GM21390 (cell line): ENCODE results near the gene CDK2.

ENCODE experiments used
- ATAC-seq: cut with Tn5 transposase; IDR thresholded peaks from one replicate; pipeline ENCODE4 v1.9.1; 2021; ENCODE audit not compliant: unreplicated experiment

Gene CDK2

DNA sequence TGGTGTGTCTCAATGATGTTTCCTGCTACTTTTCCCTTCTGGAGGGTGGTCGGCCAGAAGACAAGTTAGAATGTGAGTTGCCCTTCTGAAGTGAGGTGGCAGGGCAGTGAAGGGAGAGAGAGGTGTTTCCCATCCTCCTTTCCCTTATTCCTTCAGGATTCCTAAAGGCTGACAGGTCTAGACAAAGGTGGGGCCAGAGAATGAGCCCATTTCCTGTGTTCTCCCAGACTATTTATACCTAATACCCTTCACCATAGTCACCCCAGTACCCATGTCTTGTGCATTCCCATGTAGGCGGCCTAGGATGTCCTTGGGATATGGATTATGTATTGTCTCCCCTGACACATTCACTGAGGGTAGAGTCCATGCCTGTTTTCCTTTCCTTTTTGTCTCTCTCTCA lies 28.6 kb upstream of the CDK2 start:
- ATAC-seq, result no peak

- no peak for ATAC-seq
Observed at GRCh38 chr12:55938826-55939501, 27.7 kb upstream of the CDK2 start.

DNA sequence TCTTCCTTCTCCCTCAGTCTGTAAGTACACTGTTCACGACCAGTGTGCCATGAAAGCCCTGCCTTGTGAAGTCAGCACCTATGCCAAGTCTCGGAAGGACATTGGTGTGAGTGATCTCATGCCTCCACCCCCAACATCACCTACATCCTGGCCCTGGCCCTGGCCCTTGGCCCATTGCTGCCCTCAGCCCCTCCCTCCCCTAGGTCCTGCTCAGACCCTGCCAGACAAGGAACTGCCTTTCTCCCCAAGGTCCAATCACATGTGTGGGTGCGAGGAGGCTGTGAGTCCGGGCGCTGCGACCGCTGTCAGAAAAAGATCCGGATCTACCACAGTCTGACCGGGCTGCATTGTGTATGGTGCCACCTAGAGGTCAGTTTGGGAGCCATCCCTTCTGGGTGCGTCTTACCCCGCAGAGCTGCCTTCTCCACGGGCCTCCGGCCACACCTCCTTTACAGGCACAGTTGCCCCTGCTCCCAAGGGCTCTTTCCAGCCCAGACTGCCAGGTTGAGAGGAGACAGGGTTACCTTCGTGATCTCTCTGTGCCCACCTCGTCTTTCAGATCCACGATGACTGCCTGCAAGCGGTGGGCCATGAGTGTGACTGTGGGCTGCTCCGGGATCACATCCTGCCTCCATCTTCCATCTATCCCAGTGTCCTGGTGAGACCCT lies 26.4 kb upstream of the CDK2 start:
- ATAC-seq, result peak; percentile 95

DNA sequence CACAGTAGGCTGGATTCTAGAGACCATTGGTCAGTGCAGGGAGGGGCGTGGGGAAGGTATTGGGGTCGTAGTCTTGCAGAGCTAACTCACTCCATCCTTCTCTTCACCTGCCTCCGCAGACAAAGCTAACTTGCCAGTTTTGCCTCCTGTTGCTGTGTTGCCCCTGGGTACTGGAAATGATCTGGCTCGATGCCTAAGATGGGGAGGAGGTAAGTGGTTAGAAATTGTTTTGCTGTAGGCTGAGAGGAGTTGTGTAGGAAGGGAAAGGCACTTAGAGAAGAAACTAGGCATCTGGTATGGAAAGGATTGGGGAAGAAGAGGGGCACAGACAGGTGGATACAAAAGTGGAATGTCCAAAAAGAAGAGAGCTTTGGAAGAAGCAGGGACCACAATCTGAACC lies 24.6 kb upstream of the CDK2 start:
- no peak for ATAC-seq

DNA sequence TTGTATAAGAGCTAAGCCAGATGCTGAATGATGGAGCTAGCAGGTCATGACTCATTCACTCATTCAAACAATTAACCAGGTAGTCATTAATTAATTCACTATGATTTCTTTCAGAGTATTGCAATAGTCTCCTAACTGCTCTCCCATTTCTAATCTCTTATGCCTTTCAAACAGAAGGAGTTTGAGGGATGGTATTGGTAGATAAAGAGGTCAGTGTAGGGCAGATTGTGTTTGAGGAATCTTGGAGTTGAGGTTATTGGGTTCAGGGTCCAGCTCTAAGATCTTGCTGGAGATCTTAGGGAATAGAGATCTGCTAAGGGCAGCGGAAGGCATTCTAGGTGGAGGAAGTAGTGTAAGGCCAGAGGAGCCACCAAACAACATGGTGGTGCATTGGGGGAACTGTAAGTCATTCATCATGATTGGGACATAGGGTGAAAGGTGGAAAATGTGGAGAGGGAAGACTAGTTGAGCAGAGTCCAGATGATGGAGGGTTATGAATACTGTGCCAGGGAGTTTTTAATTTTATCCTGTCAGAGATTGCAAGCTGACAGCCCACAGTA lies 24.0 kb upstream of the CDK2 start:
- no peak for ATAC-seq

GRCh38 chr12:55946553-55946952 lies 20.1 kb upstream of the CDK2 start:
- no peak for ATAC-seq

DNA sequence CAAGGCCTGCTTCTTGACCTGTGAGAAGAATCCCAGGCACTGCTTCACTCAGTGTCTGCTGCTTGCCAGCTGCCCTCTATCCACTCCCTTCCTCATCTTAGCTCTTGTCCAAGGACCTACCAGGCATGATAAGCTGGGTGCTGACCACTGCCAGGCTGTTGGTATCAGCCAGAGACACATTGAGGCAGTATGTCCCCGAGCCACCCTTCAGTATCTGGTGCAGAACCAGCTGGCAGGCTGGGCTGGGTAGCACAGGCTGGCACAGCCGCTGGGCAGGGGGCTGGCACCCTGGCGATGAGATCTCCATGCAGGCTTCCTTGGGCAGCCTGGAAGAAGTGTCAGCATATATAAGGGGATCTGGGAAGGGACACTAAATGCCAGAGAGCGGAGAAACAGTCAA lies 11.3 kb upstream of the CDK2 start:
- no peak for ATAC-seq

DNA sequence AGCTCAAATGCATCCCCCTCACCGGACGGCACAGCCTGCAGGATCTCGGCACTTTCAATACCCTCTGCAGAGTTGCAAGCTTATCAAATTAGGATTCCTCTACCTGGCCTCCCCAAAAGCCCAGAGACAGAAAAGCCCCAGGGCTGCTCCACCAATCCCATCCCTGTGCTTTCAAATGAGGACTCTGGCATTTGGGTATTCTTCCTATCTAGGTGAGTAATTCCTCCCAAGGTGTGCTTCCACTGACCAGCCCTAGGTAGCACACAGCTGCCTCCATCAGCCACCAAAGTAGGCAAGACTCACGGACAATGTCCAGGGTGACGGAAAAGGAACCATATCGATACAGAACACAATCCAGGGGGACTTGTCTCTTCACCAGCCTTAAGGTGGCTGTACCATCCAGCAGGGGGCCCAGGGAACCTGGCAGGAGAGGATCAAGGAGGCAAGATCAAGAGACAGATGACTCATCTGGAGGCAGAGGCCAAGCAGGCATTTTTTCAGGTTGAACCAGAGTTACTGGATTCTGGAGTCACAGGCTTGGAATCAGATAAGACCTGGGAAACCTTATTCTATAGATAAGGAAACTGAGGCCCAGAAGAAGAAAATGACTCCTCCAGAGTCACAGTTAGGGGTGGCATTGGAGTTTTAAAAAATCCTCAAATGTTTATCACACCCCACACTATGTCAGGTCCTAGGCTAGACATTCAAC lies 10.7 kb upstream of the CDK2 start:
- no peak for ATAC-seq

- no peak for ATAC-seq
Observed at GRCh38 chr12:55957106-55957859, 9.3 kb upstream of the CDK2 start.

GRCh38 chr12:55963760-55964159 lies 2.9 kb upstream of the CDK2 start:
- ATAC-seq, result no peak

DNA sequence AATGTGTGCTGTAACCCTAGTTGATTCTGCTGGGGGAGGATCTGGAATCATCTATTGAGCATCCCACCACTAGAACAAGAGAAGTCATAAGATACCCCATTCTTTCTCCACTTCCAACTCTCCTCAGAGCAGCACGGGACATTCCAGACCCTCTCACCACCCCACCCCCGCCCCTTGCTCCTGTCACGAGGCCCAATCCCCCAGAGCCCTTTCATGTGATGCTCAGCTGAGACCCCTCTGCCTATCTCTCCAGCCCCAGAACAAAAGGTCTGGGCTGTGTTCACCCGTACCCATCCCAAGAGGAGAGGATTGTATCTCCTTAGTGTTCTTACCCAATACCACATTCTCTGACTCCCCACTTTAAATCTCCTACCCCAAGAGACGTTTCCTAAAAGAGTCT lies 1.4 kb upstream of the CDK2 start:
- ATAC-seq, result no peak

DNA sequence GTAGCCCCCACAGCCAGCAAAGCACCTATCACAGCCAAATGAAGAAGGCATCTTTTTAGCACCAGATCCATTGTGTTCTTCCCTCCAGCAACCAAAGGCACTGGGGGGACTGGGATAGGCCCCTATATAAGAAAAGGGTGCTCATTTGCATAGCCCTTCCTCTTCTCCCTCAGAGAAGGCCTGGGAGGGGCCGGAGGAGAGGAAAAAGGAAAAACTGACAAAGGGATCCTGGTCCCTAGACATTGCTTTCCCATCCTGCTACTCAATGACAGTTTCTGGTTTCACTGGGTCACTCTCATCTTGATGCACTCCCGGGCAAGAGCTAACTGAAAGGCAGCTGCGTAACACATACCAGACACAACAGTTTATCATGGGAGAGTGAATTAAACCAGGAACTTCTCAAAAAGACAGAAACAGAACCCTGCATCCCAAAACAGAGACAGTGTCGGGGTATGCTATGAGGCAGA lies 656 bp upstream of the CDK2 start, which contains the start of gene PMEL:
Gene PMEL (minus strand): TSS at position 102 of the 467 bp plus-strand sequence. CDS start 31 bp downstream, at position 71.
- peak; percentile 19 for ATAC-seq

DNA sequence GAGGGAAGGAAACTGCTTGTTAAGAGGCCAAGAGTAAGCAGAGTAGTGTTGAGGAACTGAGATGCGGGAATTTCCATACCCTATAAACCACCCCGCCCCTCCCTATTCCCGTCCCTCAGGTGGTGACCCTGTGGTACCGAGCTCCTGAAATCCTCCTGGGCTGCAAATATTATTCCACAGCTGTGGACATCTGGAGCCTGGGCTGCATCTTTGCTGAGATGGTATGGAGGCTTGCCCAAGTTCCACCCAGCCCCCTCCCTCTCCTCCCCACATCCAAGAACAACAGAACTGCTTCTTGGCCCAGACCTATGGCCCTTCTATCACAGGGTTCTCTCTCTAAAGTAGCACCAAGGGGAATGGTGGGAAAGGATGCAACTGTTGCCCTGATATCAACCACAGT lies 2.7 kb downstream of the CDK2 start:
- ATAC-seq, result no peak

DNA sequence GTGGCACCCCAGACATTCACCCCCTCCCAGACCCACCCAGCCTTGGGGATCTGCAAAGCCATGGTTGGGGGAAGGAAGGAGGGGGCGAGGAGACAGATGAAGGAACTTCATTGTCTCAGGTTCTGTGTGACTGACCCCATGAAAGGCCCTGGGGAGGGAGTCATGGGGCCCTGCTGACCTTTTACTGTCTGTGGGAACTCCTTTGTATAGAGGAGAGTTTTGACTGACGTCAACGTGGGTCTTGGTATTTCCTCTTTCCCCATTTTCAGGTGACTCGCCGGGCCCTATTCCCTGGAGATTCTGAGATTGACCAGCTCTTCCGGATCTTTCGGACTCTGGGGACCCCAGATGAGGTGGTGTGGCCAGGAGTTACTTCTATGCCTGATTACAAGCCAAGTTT lies 4.1 kb downstream of the CDK2 start:
- ATAC-seq, result no peak

DNA sequence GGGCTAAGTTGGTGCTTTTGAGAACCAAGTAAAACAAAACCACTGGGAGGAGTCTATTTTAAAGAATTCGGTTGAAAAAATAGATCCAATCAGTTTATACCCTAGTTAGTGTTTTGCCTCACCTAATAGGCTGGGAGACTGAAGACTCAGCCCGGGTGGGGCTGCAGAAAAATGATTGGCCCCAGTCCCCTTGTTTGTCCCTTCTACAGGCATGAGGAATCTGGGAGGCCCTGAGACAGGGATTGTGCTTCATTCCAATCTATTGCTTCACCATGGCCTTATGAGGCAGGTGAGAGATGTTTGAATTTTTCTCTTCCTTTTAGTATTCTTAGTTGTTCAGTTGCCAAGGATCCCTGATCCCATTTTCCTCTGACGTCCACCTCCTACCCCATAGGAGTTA lies 5.4 kb downstream of the CDK2 start:
- ATAC-seq, result no peak

GRCh38 chr12:55972456-55972855 lies 5.8 kb downstream of the CDK2 start:
- no peak for ATAC-seq

DNA sequence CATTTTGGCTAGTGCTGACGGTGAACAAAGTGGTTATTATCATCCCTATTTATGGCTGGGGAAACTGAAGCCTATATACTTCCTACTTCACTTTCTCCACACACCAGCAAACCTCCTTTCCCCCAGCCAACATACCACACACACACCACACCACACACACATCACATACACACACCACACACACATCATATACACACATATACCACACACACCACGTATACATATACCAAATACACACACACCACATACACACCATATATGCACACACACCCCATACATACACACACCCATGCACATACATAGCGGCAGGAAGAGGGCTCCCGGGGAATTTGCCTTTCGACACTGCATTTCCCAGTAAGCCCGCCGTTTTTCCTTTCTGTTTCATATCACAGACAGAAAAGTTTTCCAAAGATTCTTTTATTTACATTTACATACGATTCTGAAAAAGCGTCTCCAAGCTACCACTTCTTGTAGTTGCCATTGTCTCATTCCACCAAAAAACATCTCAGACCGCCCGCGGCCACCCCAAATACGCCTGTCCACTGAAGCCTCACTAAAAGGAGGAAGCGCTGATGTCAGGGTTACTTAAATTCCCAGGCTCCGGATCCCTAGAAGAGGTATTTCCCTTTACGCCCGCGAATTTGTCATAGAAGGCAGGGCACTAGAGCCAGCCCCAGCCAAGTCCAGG lies 6.4 kb downstream of the CDK2 start:
- ATAC-seq, result no peak

GRCh38 chr12:55973599-55974307 lies 7.1 kb downstream of the CDK2 start, which contains the start of gene RAB5B:
Gene RAB5B (plus strand): TSS chr12:55974078. CDS start chr12:55986961, 12,883 bp downstream.
- peak; percentile 92 for ATAC-seq

- peak; percentile 13 for ATAC-seq
Observed at GRCh38 chr12:55974308-55974730, 7.7 kb downstream of the CDK2 start.

DNA sequence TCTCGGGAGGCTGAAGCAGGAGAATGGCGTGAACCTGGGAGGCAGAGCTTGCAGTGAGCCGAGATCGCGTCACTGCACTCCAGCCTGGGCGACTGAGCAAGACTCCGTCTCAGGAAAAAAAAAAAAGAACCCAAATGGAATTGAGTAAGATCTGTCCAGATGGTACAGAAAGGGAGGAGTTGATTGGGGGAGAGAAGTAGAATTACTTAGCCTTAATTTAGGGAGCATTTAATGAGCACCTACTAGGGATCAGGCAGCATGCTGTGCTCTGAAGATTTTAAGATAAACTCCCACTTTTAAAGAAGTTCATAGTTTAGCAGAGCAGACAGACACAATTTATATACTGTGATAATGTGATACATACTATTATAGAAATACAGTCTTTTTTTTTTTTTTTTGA lies 11.8 kb downstream of the CDK2 start:
- no peak for ATAC-seq
